Endothelial cell of umbilical vein (primary cell): ENCODE results near the gene DGKB. TPM values are rescaled to one million over a fixed set of nuclear protein-coding genes. Genes with fewer than 3 reads are reported as not detected.

ENCODE experiments used
- BruUV-seq: library from RNA; stranded (reverse); fragments of 400-500 nt; replicated peaks from 2 replicates; lab custom pipeline; 2021; lab: Mats Ljungman, UMichigan
- CTCF ChIA-PET: fragments of 300-600, 350-600 bp; sonication (Branson Sonifier 250); formaldehyde crosslinking; loops from one replicate; lab custom pipeline; 2021; ENCODE audit warnings: antibody characterized with exemption, inconsistent platforms; lab: Charles Lee
- POLR2A ChIA-PET: fragments of 300-600, 350-600 bp; sonication (Branson Sonifier 250); formaldehyde crosslinking; loops from one replicate; lab custom pipeline; 2021; ENCODE audit warnings: antibody characterized with exemption, inconsistent platforms; lab: Charles Lee
- DNase-seq: peaks from one replicate; pipeline ENCODE4 v3.0.0-alpha.2; 2011; ENCODE audit warnings: low read depth, low spot score
- FAIRE-seq: peaks from 2 replicates; lab custom pipeline; 2011; peaks lifted over from hg19 to GRCh38; lab: Jason Lieb, UNC
- H2AFZ ChIP-seq: 2 replicates; pipeline ENCODE4 v1.6.0; 2012; ENCODE audit warnings: low read depth, low read length, control low read depth, inconsistent platforms
- H3K27ac ChIP-seq: 2 replicates; pipeline ENCODE4 v1.5.1; 2011; ENCODE audit warnings: low read depth, mild to moderate bottlenecking, control low read depth, low read length, moderate library complexity; ENCODE audit not compliant: insufficient read depth
- H3K27me3 ChIP-seq, 2 experiments: 2 replicates each; pipeline versions ENCODE4 v1.6.0 to v1.6.1; 2011; ENCODE audit warnings: low read length in 2 of 2, mixed read lengths in 1 of 2; ENCODE audit not compliant: control insufficient read depth in 2 of 2, insufficient read depth in 2 of 2
- H3K36me3 ChIP-seq, 2 experiments: 2 replicates in 1 of 2; 3 replicates in 1 of 2; pipeline ENCODE4 v1.5.1; 2011; ENCODE audit warnings: low read length in 2 of 2, mild to moderate bottlenecking in 1 of 2, moderate library complexity in 1 of 2; ENCODE audit not compliant: control insufficient read depth in 2 of 2, insufficient read depth in 2 of 2; ENCODE audit errors: extremely low read depth in 1 of 2
- H3K4me1 ChIP-seq: 3 replicates; pipeline ENCODE4 v1.5.1; 2011; ENCODE audit warnings: mild to moderate bottlenecking, low read length; ENCODE audit not compliant: control insufficient read depth, insufficient read depth; ENCODE audit errors: extremely low read depth
- H3K4me2 ChIP-seq: 2 replicates; pipeline ENCODE4 v1.6.1; 2011; ENCODE audit warnings: low read length, control low read depth, mixed read lengths; ENCODE audit not compliant: insufficient read depth
- H3K4me3 ChIP-seq, 3 experiments: fragments of 200-600 bp in 1 of 3; sonication (generic), shearing (Covaris generic) in 1 of 3; replicated peaks in 1 of 3; 2 replicates each; pipeline ENCODE4 v1.5.1; 2011 to 2016; ENCODE audit warnings: control low read depth in 3 of 3, low read length in 3 of 3, mild to moderate bottlenecking in 2 of 3, inconsistent platforms in 1 of 3, low read depth in 1 of 3, moderate library complexity in 1 of 3; ENCODE audit not compliant: insufficient read depth in 1 of 3
- H3K79me2 ChIP-seq: 2 replicates; pipeline ENCODE4 v1.6.0; 2012; ENCODE audit warnings: low read length, inconsistent platforms; ENCODE audit not compliant: control insufficient read depth, insufficient read depth
- H3K9ac ChIP-seq: replicated peaks from 2 replicates; pipeline ENCODE3; 2011; ENCODE audit warnings: low read length, control low read depth; ENCODE audit not compliant: insufficient read depth; ENCODE audit errors: extremely low read depth
- H3K9me1 ChIP-seq: replicated peaks from 3 replicates; pipeline ENCODE4 v1.6.0; 2011; ENCODE audit warnings: mild to moderate bottlenecking, low read length; ENCODE audit not compliant: control insufficient read depth, insufficient read depth; ENCODE audit errors: extremely low read depth
- H3K9me3 ChIP-seq: replicated peaks from 2 replicates; pipeline ENCODE4 v1.5.1; 2012; ENCODE audit warnings: low read length, inconsistent platforms; ENCODE audit not compliant: control insufficient read depth, insufficient read depth
- H4K20me1 ChIP-seq: replicated peaks from 2 replicates; pipeline ENCODE3; 2011; ENCODE audit warnings: mild to moderate bottlenecking, low read length; ENCODE audit not compliant: control insufficient read depth, insufficient read depth; ENCODE audit errors: extremely low read depth
- CTCF ChIP-seq, 2 donors: IDR thresholded peaks; 1 replicate in 1 of 2; 2 replicates in 1 of 2; pipeline ENCODE4 v1.5.1; 2011; ENCODE audit warnings: low read length in 2 of 2, mild to moderate bottlenecking in 2 of 2, moderate library complexity in 2 of 2, control low read depth in 1 of 2, inconsistent platforms in 1 of 2, low read depth in 1 of 2; ENCODE audit not compliant: insufficient read depth in 1 of 2; ENCODE audit errors: extremely low read depth in 1 of 2
- EZH2 ChIP-seq: IDR thresholded peaks from 2 replicates; pipeline ENCODE4 v1.6.1; 2012; ENCODE audit warnings: borderline replicate concordance, low read depth, mild to moderate bottlenecking, moderate library complexity, low read length, inconsistent platforms; ENCODE audit not compliant: severe bottlenecking
- FOS ChIP-seq: IDR thresholded peaks from 2 replicates; pipeline ENCODE4 v1.6.1; 2011; ENCODE audit warnings: mild to moderate bottlenecking, low read length, moderate library complexity, borderline replicate concordance; ENCODE audit not compliant: insufficient read depth
- GATA2 ChIP-seq: IDR thresholded peaks from 2 replicates; pipeline ENCODE4 v1.7.0; 2011; ENCODE audit warnings: low read depth, mild to moderate bottlenecking, moderate library complexity, mixed read lengths, low read length; ENCODE audit not compliant: insufficient read length, insufficient read depth
- JUN ChIP-seq: IDR thresholded peaks from 2 replicates; pipeline ENCODE4 v1.6.1; 2011; ENCODE audit warnings: borderline replicate concordance, low read depth; ENCODE audit not compliant: insufficient read length, insufficient read depth
- MAX ChIP-seq: IDR thresholded peaks from 2 replicates; pipeline ENCODE4 v1.6.1; 2011; ENCODE audit not compliant: insufficient read depth, insufficient read length
- MYC ChIP-seq: IDR thresholded peaks from one replicate; pipeline ENCODE4 v1.6.1; 2011; ENCODE audit warnings: mild to moderate bottlenecking, low read depth, low read length
- POLR2A ChIP-seq: IDR thresholded peaks from 2 replicates; pipeline ENCODE4 v1.6.1; 2012; ENCODE audit warnings: low read depth, mild to moderate bottlenecking, control low read depth, low read length
- POLR2AphosphoS5 ChIP-seq: IDR thresholded peaks from 2 replicates; pipeline ENCODE4 v1.6.1; 2012; ENCODE audit warnings: low read depth, mild to moderate bottlenecking, control low read depth, low read length, moderate library complexity; ENCODE audit not compliant: insufficient read depth
- dilution Hi-C: fragments of 300-500 bp; cut with MboI; formaldehyde crosslinking; loops from one replicate; pipeline ENCODE4 v1.15.0; 2019; ENCODE audit warnings: low sequenced_read_pairs; ENCODE audit not compliant: extremely low pct_ligation_motif_present
- intact Hi-C: fragments of 100-400 bp; cut with micrococcal nuclease; formaldehyde crosslinking; loops from one replicate; pipeline ENCODE4 v1.10.0; 2022
- polyA plus RNA-seq, 4 experiments: library from polyadenylated mRNA; depleted of rRNA in 3 of 4; stranded (reverse) in 3 of 4; unstranded in 1 of 4; fragments of >200 nt; gene quantifications; 2 replicates each; pipeline versions ENCODE4 v1.2.1 to v1.2.3, GENCODE V29; 2011 to 2012; ENCODE audit warnings: missing spikeins in 1 of 4
- total RNA-seq: library from RNA; stranded (reverse); gene quantifications from 2 replicates; pipeline ENCODE4 v1.2.3, GENCODE V29; 2021

DGKB gene
- total and polyA plus RNA-seq, 2 donors (not counting 3 experiments of a cell fraction or from before 2014, with no cell fraction given), result not detected

GRCh38 chr7:14144109-14144508, 758.4 kb downstream of the DGKB start:
- no peaks in the 10 kb centered on the region for H3K9me3 ChIP-seq
- no peak overlapping the region for H3K27ac ChIP-seq
- dilution Hi-C loops, result no loop called here
- H3K4me2 ChIP-seq, result no peak overlapping the region
- H2AFZ ChIP-seq, result no peak overlapping the region
- BruUV-seq, result no TSS peak
- intact Hi-C loops, result no loop called here
- no peaks in the 10 kb centered on the region for H3K4me1 ChIP-seq
- H3K36me3 ChIP-seq, result no peaks in the 10 kb centered on the region
- no peak overlapping the region for H3K9ac ChIP-seq
- H3K27me3 ChIP-seq, result no peaks in the 10 kb centered on the region
- H4K20me1 ChIP-seq, result no peaks in the 10 kb centered on the region
- ChIA-PET POLR2A (no interaction called here), CTCF (interaction anchor here (1.1 kb wide), 1 partner anchor 13 kb away, joined by 3 read pairs; no protein-coding TSS in a partner anchor)
- no peaks in the 10 kb centered on the region for H3K9me1 ChIP-seq
- no peak for TF ChIP-seq MYC
- no peak for TF ChIP-seq CTCF (IDR thresholded peaks at IDR 0.05; ENCODE audit: extremely low read depth in 1 of 2, insufficient read depth in 1 of 2, low read depth in 1 of 2, low read length in 2 of 2)
- TF ChIP-seq FOS, result no peak
- TF ChIP-seq EZH2, result no peak
- TF ChIP-seq POLR2A, result no peak
- no peak for TF ChIP-seq POLR2AphosphoS5
- TF ChIP-seq JUN, result no peak
- no peak for TF ChIP-seq MAX
- no peak for TF ChIP-seq GATA2
- H3K79me2 ChIP-seq, result no peaks in the 10 kb centered on the region
- FAIRE-seq, result no peak
- no peak overlapping the region for H3K4me3 ChIP-seq
- DNase-seq, result no peak
